HG03457 (cell line): ENCODE data around the gene ERG.

ENCODE experiments used
- ATAC-seq: cut with Tn5 transposase; IDR thresholded peaks from one replicate; pipeline ENCODE4 v1.9.1; 2021; ENCODE audit warnings: moderate number of reproducible peaks; ENCODE audit not compliant: unreplicated experiment

ERG gene

GRCh38 chr21:38499296-38499695 is 1.0 kb upstream of the ERG start:
- no peak for ATAC-seq

- no peak for ATAC-seq
These were observed 2.1 kb downstream of the ERG start for GRCh38 chr21:38496224-38496623.

- ATAC-seq: no peak
These were observed 2.6 kb downstream of the ERG start for GRCh38 chr21:38495696-38496095.

DNA sequence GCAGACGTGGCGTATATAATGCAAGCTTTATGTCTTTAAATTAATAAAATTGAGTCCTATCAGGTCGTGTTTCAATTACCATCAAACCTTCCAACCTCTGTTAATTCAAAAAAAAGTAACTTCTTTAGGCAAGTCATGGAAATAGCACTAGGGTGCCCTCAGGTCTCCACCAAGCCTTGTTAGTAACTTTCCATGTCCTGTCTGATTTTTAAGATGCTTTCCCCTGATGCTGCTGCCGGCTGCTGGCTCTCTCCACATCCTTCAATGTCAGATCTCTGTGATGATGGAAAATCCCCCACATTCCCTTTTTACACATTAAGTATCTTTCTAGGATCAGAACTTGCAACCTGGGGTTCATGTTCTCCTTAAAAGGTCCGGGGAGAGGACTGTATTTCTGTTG is 3.0 kb downstream of the ERG start:
- ATAC-seq: no peak

DNA sequence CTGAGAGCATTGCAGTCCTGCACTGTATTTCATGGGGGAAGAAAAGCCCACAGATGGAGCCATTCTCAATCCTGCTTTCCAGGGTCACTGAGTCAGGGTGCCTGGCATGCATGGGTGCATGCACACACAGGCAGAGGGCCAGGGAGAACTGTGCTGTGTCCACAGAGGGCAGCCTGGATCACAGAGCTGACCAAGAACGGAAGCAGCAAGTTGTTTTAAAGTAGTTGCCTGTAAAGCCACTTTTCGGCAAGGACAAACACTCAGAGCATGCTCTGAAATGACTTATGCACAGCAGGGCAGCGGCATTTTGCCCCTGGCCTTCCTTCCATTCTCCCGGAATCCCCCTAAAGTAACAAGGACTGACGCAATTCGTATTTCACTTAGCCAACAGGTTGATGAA is 3.6 kb downstream of the ERG start:
- no peak for ATAC-seq

GRCh38 chr21:38494251-38494642 is 4.0 kb downstream of the ERG start:
- no peak for ATAC-seq

- no peak for ATAC-seq
These were observed 4.6 kb downstream of the ERG start for GRCh38 chr21:38493549-38494250.

- ATAC-seq: no peak
These were observed 6.3 kb downstream of the ERG start for GRCh38 chr21:38492007-38492406.

DNA sequence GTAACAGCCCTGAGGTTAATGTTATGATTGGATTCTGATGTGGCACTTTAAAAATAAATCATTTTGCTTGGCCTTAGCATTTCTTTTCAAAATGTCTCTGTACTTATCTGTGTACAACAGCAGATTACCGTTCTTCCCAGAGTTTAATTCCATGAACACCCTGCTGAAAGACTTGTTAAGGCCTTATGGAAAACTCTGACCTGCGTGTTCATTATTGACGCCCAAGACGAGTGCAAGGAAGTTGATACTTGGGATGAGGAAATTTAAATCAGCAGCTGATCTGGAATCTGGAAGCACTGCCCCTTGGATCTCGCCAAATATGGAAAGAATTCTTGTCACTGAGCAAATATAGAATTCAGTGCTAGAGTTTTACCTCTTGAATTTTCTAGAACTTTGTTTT is 6.7 kb downstream of the ERG start:
- no peak for ATAC-seq

- no peak for ATAC-seq
These were observed 7.8 kb downstream of the ERG start for GRCh38 chr21:38490411-38491020.

GRCh38 chr21:38489729-38490128 is 8.5 kb downstream of the ERG start:
- no peak for ATAC-seq

- no peak for ATAC-seq
These were observed 9.0 kb downstream of the ERG start for GRCh38 chr21:38489271-38489652.

DNA sequence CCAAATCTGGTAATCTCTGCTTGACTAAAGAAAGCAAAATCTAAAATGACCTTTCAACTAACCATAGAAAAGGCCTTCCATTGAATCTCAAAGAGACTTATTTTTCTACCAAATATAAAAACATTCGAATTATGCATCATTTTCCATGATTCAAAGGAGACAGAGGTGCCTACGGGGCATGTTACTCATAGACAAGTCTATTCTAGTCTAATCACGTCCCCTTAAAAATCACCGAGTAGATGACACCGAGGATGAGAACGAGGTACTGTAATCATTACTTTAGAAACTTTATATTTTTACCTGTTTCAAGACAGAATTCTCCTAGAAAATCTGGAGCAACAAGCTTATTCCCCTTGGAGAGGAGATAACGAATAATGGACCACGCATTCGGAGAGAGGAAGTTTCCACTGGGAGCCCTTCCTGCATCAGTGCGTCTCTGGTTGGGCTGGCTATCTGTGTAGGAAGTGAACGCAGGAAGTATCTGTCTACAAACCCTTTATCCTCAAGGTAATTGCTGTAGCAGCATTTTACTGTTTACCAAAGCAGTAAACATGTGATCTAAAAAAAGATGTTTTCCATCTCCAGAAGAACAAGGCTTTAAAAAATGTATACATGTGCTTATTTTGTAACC is 9.5 kb downstream of the ERG start:
- ATAC-seq: no peak

- ATAC-seq: no peak
These were observed 10.2 kb downstream of the ERG start for GRCh38 chr21:38487901-38488639.

- ATAC-seq: no peak
These were observed 11.6 kb downstream of the ERG start for GRCh38 chr21:38486706-38487105.

DNA sequence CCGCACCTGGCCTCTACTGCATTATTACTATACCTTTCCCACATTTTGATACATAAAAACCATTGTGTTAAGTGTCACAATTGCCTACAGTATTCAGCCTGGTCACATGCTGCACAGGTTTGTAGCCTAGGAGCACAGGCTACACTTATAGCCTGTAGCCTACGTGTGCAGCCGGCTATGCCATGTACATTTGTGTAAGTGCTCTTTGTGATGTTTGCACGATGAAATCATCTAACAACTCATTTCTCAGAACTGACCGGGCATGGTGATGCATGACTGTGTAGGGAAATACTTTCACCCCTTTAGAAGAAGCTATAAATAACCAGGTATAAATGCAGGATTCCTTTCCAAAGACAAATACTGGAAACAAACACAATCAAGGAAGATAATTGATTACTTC is 12.1 kb downstream of the ERG start:
- ATAC-seq: no peak

DNA sequence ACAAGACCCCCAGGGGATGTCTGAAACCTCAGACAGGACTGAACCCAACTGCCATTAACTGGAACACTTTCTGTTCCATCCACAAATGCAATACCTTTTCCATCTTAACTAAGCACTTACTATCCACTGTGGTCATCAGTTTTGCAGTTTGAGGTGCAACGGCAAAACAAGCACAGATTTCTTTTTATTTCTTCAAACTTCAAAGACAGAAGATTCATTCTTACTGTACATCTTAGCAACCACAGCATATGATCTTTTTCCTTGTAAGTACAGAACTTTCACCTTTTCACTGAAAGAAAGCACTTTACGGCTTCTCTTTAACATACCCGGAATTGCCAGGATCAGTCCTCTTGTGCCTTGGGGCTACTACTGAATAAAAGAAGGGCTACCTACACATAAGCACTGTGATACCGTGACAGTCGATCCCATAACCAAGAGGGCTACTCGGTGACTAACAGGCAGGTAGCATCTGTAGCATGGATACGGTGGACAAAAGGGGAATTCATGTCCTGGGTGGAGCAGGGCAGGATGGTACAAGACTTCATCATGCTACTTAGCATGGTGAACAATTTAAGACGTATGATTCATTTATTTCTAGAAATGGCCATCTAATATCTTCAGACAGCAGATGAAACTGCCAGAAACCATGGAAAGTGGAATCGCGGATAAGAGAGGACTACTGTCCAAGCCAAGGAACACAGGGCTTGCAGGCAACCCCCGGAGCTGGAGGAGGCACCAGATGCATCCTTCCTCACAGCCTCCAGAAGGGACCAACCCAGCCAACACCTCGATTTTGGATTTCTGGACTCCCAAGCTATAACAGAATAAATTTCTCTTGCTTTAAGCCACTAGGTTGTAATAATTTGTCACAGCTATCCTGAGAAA is 18.4 kb downstream of the ERG start:
- no peak for ATAC-seq

DNA sequence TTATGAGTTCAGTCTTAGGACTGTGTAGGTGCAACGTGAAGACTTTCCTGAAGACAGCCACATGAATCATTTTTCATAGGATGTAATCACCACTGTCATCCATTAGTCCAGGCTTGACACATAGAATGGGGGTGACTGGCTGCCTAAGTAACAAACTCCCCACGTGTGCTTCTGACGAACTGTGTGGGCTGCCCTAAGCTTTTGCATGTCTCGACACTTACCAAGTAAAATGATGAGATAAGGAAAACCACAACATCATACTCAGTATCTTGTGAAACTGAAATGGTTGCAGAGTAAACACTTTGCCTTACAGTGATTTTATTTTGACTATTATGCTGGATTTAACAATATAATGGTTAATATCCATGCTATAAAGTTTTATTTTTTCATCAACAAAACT is 19.5 kb downstream of the ERG start:
- ATAC-seq: no peak

DNA sequence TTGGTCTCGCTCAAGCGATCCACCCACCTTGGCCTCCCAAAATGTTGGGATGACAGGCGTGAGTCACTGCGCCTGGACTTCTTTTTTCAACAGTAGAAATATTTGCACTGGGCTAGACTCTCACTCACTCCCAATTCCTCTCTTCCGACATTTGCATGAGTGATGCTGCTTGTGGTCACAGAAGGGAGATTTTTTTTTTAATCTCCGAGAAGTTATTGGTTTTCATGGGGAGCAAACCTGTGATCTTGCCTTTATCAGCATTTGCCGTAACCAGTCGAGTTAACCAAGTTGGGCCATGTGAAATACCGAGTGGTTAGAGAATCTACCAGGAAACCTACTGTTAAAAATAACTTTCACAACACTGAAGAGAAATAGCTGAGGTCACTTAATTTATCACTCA is 21.1 kb downstream of the ERG start:
- ATAC-seq: no peak

DNA sequence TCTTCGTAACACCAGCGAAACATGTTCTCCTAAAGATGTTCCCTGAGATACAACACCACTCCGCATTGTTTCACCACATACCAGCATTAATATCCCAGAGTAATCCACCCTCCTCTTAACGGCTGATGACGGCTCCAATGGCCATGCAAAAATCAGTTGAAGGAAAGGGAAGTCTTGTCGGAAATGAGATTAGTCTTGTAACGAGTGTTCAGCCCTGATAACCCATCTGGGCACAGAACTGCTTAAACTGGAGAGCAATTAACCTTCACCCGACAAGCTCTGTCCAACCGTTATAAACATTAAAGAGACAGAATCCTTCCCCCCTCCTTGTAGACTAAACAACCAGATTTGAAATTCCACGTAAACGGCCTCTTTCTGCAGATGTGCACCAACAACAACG is 21.9 kb downstream of the ERG start:
- no peak for ATAC-seq

DNA sequence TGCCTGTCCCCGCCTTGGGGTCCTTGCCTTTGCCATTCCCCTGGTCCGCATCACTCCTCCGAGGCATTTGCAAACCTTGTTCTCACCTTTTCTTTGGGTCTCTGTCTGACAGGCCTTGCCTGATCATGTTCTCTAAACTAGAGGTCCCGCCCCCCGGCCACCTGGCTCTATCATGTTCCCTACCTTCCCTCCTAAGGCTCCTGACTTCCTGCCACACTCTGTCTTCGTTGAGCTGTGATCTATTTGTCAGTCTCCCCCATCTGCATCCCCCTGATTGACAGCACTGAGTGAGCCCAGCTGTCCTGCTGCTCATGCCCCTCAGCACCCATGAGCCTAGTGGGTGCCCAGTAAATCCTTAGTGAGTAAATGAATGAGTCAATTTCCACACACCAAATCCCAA is 22.8 kb downstream of the ERG start:
- ATAC-seq: no peak
